Left colon (tissue), 2 donors: ENCODE measurements around the gene FAM200A. TPM values are rescaled to one million over a fixed set of nuclear protein-coding genes. Genes with fewer than 3 reads are reported as not detected.
"Not testable (repeated sequence)": the region's sequence is repeated elsewhere in the genome, so short reads cannot be mapped to it uniquely, and the experiment has no call there.

Source experiments
- ATAC-seq: fragments of 200-7000 bp; cut with Tn5 transposase; one replicate; pipeline ENCODE4 v1.9.1; 2020; ENCODE audit warnings: mild to moderate bottlenecking, moderate library complexity
- DNase-seq, 2 donors: peaks; one replicate each; pipeline ENCODE4 v3.0.0-alpha.2; 2020
- intact Hi-C, 2 donors: fragments of 100-400 bp; cut with DNase I in 1 of 2; cut with micrococcal nuclease in 1 of 2; formaldehyde crosslinking; loops; one replicate each; pipeline versions ENCODE4 v1.11.2 to v1.14.0; 2022; cut with DNase I, micrococcal nuclease
- total RNA-seq, 2 donors: library from RNA; stranded (reverse); fragmentation: NEBNext Ultra II Directional; extraction: Animal tissue kit (Norgen Biotek cat#: 25700); gene quantifications; one replicate each; pipeline ENCODE4 v1.2.1, GENCODE V29; 2021
- donor health status: DM: no; HTN: no; CAD: no.
- donor health status: DM: yes; HTN: yes; CAD: no.

FAM200A gene
- total RNA-seq, 2 donors from 2014 or later: 3.7 to 4.0 TPM

GRCh38 chr7:99521399-99521798 lies 30.5 kb downstream of the FAM200A start:
- intact Hi-C loops: no loop called here
- DNase-seq (no peak), ATAC-seq (no peak)

DNA sequence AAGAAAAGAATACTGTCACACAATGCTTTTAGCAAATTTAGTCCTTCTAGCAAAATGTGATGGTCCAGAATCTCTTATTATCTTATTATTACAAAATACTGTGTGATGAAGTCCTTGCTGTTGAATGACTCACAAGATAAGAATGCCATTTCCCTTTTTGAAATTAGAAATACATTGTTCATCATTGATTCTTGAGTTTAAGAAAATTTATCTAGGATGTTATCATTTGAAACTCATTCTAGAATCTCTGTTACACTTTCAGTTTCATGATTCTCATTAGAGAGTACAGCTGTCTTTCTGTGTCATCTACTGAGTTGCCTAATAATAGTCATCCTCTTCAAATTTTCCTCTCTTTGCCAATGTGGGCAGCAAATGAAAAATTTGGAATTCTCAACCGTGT lies 37.9 kb downstream of the FAM200A start:
- ATAC-seq (no peak), DNase-seq (no peak)
- intact Hi-C loops: no loop called here

DNA sequence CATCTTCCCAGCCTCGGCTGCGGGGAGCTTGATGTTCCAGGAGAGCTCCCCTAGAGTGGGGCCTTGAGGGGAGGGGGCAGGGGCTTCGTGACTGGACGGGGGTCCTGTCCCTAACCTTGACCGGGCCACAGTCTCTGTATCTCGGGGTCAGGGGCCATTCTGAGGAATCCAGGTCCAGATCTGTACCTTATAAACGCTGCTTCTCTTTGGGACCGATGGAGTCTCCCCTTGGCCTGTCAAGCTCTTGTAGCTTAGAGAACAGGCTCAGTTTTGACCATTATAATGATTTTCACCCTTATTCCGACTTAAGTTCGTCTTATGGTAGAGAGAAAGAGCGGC lies 46.6 kb downstream of the FAM200A start:
- intact Hi-C loops: no loop called here
- ATAC-seq: no peak
- DNase-seq: no peak

- intact Hi-C loops: no loop called here
- DNase-seq: peak; percentile 99
- peak; percentile 87 for ATAC-seq
These were observed 47.2 kb downstream of the FAM200A start, which contains the start of gene ZKSCAN5 for GRCh38 chr7:99504603-99505323. TSS of gene ZKSCAN5 (plus strand) at chr7:99504662. CDS start at chr7:99506045, 1,383 bp downstream.

GRCh38 chr7:99504281-99504602 lies 47.7 kb downstream of the FAM200A start:
- DNase-seq: no peak
- intact Hi-C loops: no loop called here
- no peak for ATAC-seq

DNA sequence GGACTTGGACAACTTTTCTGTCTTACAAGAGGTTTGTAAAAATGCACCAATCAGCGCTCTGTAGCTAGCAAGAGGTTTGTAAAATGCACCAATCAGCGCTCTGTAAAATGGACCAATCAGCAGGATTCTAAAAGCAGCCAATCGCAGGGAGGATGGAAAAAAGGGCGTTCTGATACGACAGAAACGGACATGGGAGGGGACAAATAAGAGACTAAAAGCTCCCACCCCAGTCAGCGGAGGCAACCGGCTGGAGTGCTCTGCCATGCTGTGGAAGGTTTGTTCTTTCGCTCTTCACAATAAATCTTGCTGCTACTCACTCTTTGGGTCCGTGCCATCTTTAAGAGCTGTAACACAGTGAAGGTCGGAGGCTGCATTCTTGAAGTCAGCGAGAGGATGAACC lies 50.7 kb downstream of the FAM200A start:
- DNase-seq, ATAC-seq, intact Hi-C loops: not testable (repeated sequence)

DNA sequence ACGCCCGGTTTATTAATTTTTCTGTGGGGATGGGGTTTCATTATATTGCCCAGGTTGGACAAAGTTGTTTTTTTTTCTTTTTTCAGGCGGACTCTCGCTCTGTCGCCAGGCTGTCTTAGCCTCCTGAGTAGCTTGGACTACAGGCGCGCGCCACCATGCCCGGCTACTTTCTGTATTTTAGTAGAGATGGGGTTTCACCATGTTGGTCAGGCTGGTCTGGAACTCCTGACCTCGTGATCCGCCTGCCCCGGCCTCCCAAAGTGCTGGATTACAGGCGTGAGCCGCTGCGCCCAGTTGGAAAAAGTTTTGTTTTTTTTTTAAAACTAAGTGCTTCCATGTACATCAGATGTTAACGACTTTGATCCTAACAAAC lies 51.3 kb downstream of the FAM200A start:
- intact Hi-C loops: no loop called here
- ATAC-seq (no peak), DNase-seq (no peak)

DNA sequence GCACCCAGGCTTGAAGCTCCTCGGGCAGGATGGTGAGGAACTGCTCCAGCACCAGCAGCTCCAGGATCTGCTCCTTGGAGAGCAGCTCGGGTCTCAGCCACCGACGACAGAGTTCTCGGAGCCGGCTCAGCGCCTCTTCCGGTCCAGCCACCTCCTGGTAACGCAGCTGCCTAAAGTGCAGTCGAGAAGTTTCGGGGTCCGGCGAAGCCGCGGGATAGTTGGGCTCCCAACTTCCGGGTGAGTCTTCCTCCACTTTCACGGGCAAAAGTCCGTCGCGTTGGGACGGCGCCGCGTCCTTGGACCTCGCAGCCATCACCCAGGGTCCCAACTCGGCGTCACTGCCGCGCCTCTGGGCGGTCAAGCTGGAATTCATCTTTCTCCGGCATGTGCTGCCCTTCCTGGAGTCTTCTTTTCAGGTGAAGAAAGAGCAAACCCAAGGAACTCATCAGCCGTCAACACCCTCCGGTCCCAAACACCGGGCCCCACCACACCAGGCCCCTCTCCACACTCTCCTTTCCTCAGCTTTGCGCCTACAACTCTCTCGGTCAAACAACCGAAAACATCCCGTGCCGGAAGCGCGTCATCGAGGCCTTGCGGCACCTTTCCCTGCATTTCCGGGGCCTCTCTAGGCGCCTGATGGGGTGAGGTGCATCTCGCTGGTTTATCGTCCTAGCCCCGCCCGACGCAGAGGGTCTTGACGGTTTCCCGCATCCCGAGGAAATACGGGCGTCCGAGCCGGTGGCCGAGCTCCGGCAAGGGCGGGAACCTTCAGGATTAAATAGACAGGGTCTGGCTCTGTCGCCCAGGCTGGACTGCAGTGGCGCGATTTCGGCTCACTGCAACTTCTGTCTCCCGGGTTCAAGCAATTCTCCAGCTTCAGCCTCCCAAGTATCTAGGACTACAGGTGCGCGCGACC lies 51.9 kb downstream of the FAM200A start, which contains the start of gene ZNF394:
Gene ZNF394 (minus strand): TSS at position 561 of the 916 bp plus-strand sequence. CDS start 188 bp downstream, at position 373.
- peak; percentile 93 to 94 for DNase-seq
- ATAC-seq: peak; percentile 62
- intact Hi-C loops: no loop called here

GRCh38 chr7:99499371-99499720 lies 52.6 kb downstream of the FAM200A start:
- intact Hi-C loops: no loop called here
- ATAC-seq: peak; percentile 62
- no peak for DNase-seq

GRCh38 chr7:99498546-99498944 lies 53.4 kb downstream of the FAM200A start:
- intact Hi-C loops: no loop called here
- DNase-seq (no peak), ATAC-seq (peak; percentile 18)

GRCh38 chr7:99497766-99498545 lies 54.0 kb downstream of the FAM200A start:
- intact Hi-C loops: no loop called here
- no peak for DNase-seq
- no peak for ATAC-seq

Other genes with a start within 250 kb of the FAM200A start
- gene ARPC1A, start 226.2 kb downstream of the FAM200A start, total RNA-seq: 100 to 1,000 TPM; 160 to 186 TPM
- gene ARPC1B, start 177.4 kb downstream of the FAM200A start, total RNA-seq: 100 to 1,000 TPM; 143 to 170 TPM
- 10 to 100 TPM; 74.2 to 81.6 TPM for gene PDAP1, start 143.5 kb downstream of the FAM200A start, total RNA-seq
- 10 to 100 TPM; 69.9 to 79.0 TPM for gene BUD31, start 143.1 kb downstream of the FAM200A start, total RNA-seq
- 1 to 10 TPM; 5.2 to 6.0 TPM for gene PTCD1, start 113.3 kb downstream of the FAM200A start, total RNA-seq
- gene CPSF4, start 113.2 kb downstream of the FAM200A start, total RNA-seq: 10 to 100 TPM; 18.6 to 26.0 TPM
- 100 to 1,000 TPM; 297 to 369 TPM for gene ATP5MF, start 85.9 kb downstream of the FAM200A start, total RNA-seq
- gene ZNF789, start 79.2 kb downstream of the FAM200A start, total RNA-seq: 10 to 100 TPM; 15.4 to 25.5 TPM
- gene ZNF394, start 51.8 kb downstream of the FAM200A start, total RNA-seq: 10 to 100 TPM; 32.0 to 37.2 TPM
- gene ZKSCAN5, start 47.5 kb downstream of the FAM200A start, total RNA-seq: 1 to 10 TPM; 5.2 to 5.9 TPM
- 10 to 100 TPM; 69.9 to 71.7 TPM for gene ZNF655, start 6.5 kb upstream of the FAM200A start, total RNA-seq
- gene TMEM225B, start 46.2 kb upstream of the FAM200A start, total RNA-seq: under 1 TPM in 1 of 2 donors, not detected in 1; 0.45 TPM
- 10 to 100 TPM; 10.8 to 16.0 TPM for gene ZSCAN25, start 64.8 kb upstream of the FAM200A start, total RNA-seq
- gene CYP3A5, start 127.9 kb upstream of the FAM200A start, total RNA-seq: 100 to 1,000 TPM; 112 to 144 TPM
- under 1 TPM; 0.34 to 0.39 TPM for gene CYP3A7, start 183.1 kb upstream of the FAM200A start, total RNA-seq
- 10 to 100 TPM in 1 of 2 donors, 1 to 10 TPM in 1; 4.9 to 12.9 TPM for gene CYP3A4, start 232.1 kb upstream of the FAM200A start, total RNA-seq